Measurements from ENCODE around the gene ZNF296. TPM values are rescaled to one million over a fixed set of nuclear protein-coding genes. Genes with fewer than 3 reads are reported as not detected.

Gene ZNF296
- 0.71 TPM for total RNA-seq

DNA sequence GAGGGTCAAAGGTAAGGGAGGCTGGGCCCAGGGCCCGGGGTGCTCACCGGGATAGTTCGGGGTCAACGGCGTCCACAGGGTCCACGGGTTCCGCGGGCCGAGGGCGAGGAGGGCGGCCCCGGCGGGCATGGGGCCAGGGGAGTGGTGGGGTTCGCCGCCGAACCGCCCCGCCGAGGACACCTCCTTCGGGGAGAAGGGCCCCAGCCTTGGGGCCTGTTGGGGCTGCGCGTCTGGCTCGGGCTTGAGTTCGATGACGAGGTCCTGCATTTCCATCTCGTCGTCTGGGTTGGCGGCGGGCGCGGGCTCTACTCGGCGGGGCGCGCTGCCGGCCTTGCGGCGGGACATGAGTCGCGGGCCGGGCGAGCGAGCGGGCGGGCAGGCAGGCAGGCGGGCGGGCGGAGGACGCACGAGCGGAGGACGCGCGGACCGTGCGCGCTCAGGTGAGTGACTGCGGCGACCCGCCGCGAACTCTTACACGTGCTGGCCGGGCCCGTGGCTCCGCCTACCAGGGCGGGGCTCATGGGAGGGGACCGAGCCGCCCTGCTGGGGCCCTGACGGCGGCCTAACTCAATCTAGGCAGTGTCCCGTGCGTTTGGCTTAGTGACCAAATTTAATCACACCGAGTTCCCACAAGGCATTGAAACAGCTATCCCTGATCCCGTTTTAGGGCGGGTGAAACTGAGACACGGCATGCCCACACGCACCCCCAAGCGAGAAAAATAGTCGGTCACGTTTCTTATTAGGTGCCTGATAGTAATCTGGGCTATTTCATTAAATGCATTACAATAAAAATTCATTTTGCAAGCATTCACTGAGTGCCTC lies at the start of gene ZNF296:
Gene ZNF296 (minus strand): TSS at position 450 of the 822 bp plus-strand sequence. CDS start 105 bp downstream, at position 345.

DNA sequence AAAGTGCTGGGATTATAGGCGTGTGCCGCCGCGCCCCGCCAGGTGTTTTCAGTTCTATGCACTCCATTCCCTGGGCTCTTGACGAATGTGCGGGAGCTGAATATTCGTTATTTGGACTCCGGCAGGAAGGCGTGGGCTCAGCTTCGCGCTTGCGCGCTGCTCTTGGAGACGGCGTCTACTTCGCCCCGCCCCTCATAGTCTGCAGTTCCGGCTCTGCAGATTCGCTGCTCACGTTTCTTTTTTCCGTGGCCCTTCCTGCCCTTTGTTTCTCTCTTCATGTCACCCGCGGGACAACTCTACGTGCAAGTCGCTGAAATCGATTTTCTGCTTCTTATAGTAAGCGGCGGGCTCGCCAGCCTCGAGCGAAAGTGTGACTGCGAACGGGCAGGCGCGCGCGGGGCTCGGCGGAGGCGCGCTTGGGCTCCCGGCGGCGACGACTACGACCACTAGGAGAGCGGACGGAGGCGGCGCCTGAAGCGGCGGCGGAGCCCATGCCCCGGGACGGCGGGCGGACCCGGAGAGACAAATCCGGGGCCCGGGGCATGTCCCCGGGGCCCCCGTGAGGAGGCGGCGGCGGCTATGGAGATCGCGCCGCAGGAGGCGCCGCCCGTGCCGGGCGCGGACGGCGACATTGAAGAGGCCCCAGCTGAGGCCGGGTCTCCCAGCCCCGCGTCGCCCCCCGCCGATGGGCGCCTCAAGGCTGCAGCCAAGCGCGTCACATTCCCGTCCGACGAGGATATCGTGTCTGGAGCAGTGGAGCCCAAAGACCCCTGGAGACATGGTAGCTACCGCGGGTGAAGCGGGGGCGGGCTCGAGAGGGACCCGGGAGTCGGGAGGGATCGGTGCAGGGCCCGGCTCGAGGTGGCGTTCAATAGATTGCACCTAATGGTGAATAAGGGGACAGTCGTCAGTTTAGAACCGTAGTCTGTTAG lies 16.7 kb upstream of the ZNF296 start, which contains the start of gene PPP1R37:
Gene PPP1R37 (plus strand): TSS at position 433 of the 932 bp plus-strand sequence. CDS start 147 bp downstream, at position 580.

GRCh38 chr19:45079063-45079910 lies 3.0 kb upstream of the ZNF296 start, which contains the start of gene GEMIN7:
GEMIN7 (plus strand) TSS chr19:45079260; CDS start chr19:45090115, 10,855 bp downstream.

GRCh38 chr19:45038931-45039893 lies 37.1 kb downstream of the ZNF296 start, which contains the start of gene CLASRP:
CLASRP (plus strand) TSS chr19:45039045; CDS start chr19:45040213, 1,168 bp downstream.

Other genes starting within 250 kb of the ZNF296 start
- 67.2 TPM for gene NECTIN2, start 230.2 kb downstream of the ZNF296 start, total RNA-seq
- 29.9 TPM for gene TOMM40, start 185.2 kb downstream of the ZNF296 start, total RNA-seq
- 168 TPM for gene APOE, start 170.7 kb downstream of the ZNF296 start, total RNA-seq
- gene APOC1, start 161.9 kb downstream of the ZNF296 start, total RNA-seq, result 7.1 TPM
- not detected for gene APOC4, start 134.2 kb downstream of the ZNF296 start, total RNA-seq
- gene APOC2, start 130.4 kb downstream of the ZNF296 start, total RNA-seq, result not detected
- gene CLPTM1, start 121.1 kb downstream of the ZNF296 start, total RNA-seq, result 44.4 TPM
- gene RELB, start 75.0 kb downstream of the ZNF296 start, total RNA-seq, result 3.6 TPM
- gene CLASRP, start 37.4 kb downstream of the ZNF296 start, total RNA-seq, result 79.8 TPM
- gene GEMIN7, start 2.8 kb upstream of the ZNF296 start, total RNA-seq, result 17.5 TPM
- gene PPP1R37, start 16.7 kb upstream of the ZNF296 start, total RNA-seq, result 48.3 TPM
- 0.60 TPM for gene NKPD1, start 84.5 kb upstream of the ZNF296 start, total RNA-seq
- 13.2 TPM for gene TRAPPC6A, start 101.8 kb upstream of the ZNF296 start, total RNA-seq
- 7.8 TPM for gene BLOC1S3, start 102.3 kb upstream of the ZNF296 start, total RNA-seq
- 3.5 TPM for gene EXOC3L2, start 168.9 kb upstream of the ZNF296 start, total RNA-seq
- gene MARK4, start 174.8 kb upstream of the ZNF296 start, total RNA-seq, result 35.6 TPM
- gene CKM, start 246.4 kb upstream of the ZNF296 start, total RNA-seq, result 122 TPM

All from camera-type eye (tissue), 1 donor.